ENCODE results near the gene ENC1.
A peak's percentile ranks its signal among the peaks of the same experiment; 100 is the strongest.

Gene ENC1

GRCh38 chr5:74631081-74631953 is 9.2 kb downstream of the ENC1 start:
- DNase-seq (ENCODE audit: low read depth): no peak

DNA sequence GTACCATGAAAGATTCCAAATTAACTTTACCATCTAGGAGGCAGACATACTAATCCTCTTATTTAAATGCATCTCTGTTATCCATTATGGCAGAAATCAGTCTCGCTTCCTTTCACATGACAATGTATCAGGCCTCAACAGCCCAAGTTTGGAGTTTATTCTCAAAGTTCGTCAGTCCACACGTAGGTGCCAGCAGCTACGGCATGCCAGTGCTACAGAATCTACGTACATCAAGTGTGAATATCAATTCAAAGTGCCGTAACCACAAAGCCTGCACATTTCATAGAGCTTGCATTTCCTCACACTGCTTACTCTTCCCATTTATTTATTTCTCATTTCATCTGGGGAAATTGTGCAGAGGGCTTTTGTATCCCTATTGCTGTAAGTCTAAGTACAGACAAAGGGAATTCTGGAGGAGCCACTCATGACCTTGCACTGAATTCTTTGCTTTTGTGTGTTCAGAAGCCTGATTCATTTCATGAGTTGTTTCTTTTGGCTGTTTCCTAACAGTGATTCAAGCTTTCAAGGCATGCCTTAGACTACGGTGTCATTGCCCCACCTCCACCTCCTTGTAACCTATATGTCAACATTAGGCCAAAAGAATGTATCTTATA is 10.0 kb downstream of the ENC1 start:
- peak; percentile 79 for DNase-seq (ENCODE audit: low read depth)

GRCh38 chr5:74629326-74629725 is 11.2 kb downstream of the ENC1 start:
- no peak for DNase-seq (ENCODE audit: low read depth)

DNA sequence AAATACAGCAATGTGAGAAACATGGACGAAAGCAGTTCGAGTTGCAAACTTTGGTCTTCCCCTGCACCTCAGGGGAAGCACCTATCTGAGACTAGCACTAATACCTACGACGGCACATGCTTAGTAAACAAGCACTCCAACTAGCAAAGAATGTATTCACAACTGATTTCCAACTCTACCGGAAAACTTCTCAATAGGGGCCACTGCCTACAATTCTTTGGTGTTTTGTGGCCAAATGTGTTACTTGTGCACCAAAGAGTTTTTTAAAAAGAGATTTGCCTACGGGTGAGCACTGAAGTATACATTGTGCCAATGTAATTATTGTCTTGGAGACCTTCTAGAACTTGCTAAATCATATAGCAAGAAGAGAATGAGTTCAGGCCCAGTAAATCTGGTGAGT is 12.2 kb downstream of the ENC1 start:
- DNase-seq (ENCODE audit: low read depth): no peak

DNA sequence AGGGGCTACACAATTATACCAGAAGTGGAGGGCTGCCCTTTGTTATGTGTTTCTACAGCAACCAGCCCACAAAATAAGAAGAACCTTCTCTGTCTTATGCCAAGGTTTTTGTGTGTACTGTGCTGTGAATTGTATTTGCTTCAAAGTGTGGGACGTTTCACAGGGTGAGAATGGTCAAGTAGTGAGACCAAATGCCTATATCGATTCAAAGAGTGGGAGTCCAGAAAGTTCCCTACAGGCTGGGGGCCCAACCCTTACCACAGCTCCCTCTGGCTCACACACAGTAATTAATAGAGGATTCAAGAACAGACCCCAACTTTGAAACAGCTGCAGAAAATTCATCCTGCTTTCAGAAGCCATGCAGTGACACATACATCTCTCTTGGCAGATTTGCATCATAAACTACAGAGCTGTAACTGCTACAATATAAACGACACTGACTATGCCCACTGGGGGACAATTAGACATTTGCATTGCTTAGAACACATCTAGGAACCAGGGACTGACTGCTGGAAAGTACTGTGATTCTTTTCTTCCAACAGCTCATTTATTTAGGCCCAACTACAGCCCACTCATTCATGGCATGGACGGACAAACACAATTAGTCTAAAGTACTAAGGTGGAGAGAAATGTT is 12.8 kb downstream of the ENC1 start:
- DNase-seq (ENCODE audit: low read depth): no peak

GRCh38 chr5:74626386-74627222 is 13.9 kb downstream of the ENC1 start:
- DNase-seq (ENCODE audit: low read depth): no peak

- no peak for DNase-seq (ENCODE audit: low read depth)
Observed at GRCh38 chr5:74625742-74626241, 14.7 kb downstream of the ENC1 start.

DNA sequence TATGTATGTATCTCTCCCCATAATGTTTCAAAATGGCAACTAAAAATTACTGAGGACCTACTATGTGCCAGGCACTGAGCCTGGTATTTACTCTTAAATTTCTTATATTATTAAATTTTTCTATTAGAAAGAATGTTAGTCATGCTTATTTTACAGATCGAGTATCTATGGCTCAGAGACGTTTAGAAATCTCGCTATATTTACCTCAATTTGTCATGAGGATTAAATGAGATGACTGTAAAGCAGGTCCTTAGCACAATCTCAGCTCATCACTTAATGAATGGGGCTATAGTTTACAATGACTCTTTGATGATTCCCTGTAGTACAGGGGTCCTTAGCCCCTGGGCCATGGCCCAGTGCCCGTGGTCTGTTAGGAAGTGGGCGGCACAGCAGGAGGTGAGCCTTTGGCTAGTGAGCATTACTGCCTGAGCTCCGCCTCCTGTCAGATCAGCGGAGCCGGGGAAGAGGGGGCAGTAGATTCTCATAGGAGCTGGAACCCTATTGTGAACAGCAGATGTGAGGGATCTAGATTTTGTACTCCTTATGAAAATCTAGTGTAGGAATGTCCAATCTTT is 15.5 kb downstream of the ENC1 start:
- no peak for DNase-seq (ENCODE audit: low read depth)

DNA sequence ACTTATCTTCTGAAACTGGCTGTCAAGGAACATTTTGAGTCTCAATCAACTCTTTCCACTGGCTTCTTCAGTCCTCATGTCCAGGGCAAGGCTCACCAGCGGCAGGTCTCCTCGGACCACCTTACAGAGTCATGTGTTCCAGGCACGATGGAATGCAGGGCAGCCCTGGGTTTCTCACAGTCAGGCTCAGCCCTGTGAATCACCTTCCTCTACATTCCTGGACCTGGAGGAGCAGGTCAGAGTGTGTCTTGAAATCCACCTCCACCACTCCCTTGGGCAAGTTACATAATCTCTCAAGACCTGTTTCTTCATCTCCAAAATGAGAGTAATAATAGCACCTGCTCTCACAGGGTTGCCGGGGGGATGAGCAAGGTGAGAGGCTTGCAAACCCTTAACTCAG is 16.0 kb downstream of the ENC1 start:
- DNase-seq (ENCODE audit: low read depth): no peak

- DNase-seq (ENCODE audit: low read depth): no peak
Observed at GRCh38 chr5:74623748-74624408, 16.6 kb downstream of the ENC1 start.

GRCh38 chr5:74623006-74623611 is 17.4 kb downstream of the ENC1 start:
- no peak for DNase-seq (ENCODE audit: low read depth)

DNA sequence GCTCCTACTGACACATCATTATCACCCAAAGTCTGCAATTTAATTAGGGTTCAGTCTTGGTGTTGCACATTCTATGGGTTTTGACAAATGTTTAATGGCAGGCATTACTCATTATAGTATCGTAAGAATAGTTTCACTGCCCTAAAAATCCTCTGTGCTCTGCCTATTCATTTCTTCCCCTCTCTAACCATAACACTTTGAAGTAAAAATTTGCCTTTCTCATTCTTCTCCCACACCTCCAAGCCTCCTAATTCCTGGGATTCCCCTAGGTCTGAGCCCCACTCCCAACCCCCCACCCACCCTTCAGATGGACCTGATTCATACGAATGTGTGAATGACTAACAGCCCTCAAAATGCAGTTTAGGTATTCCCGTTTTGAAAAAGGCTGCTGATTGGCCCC is 18.4 kb downstream of the ENC1 start:
- DNase-seq (ENCODE audit: low read depth): no peak

DNA sequence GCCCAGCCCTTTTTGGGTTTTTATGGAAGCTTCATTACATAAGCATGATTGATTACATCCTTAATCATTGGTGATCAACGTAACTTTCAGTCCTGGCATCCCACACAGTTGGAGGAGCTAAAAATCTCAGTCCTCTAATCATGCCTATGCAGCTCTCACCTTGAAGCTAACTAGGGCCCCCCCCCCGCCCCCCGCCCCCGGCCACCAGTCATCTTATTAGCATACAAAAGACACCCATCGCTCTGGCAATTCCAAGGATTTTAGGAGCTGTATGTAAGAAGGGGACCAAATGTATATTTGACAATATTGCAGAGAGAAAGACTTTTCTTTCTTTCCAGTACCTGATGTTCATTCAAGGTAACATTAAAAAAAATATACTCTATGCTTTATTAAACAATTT is 19.0 kb downstream of the ENC1 start:
- DNase-seq (ENCODE audit: low read depth): no peak

DNA sequence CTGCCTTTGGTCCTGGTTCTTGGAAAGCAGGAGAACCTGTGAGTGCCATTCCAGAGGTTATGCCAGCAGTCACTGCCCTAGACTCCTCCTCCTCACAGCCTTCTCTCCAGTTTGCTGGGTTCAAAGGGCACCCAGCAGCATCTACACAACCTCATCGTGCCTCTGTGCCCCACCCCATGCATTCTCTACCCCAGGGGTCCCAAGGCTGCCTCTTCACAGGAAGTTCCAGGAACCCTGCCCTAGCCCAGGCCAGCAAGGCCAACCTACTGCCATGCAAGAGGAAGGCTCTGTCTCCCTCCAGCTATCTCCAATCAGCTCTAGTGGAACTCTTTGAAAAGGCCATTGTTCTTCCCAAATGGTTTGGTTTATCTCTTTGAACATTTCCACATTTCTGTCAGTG is 21.2 kb downstream of the ENC1 start:
- no peak for DNase-seq (ENCODE audit: low read depth)

DNA sequence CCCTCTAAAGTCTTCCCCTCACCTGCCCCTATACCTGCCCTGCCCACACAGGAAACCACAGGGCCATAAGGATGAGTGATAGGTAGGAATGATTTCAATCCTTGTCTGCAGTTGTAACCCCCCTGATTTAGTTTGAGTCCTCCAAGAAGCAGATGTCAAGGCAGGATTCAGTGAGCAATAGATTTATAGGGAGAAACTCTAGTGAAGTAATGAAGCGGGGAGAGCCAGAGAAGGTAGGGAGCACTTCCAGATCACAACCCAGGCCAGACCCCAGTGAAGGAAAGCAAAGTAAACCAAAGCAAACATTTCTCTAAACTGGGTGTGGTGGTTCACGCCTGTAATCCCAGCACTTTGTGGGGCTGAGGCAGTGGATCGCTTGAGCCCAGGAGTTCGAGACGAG is 22.4 kb downstream of the ENC1 start:
- DNase-seq (ENCODE audit: low read depth): no peak

- no peak for DNase-seq (ENCODE audit: low read depth)
Observed at GRCh38 chr5:74617202-74617601, 23.3 kb downstream of the ENC1 start.

- no peak for DNase-seq (ENCODE audit: low read depth)
Observed at GRCh38 chr5:74616236-74617146, 24.0 kb downstream of the ENC1 start.

DNA sequence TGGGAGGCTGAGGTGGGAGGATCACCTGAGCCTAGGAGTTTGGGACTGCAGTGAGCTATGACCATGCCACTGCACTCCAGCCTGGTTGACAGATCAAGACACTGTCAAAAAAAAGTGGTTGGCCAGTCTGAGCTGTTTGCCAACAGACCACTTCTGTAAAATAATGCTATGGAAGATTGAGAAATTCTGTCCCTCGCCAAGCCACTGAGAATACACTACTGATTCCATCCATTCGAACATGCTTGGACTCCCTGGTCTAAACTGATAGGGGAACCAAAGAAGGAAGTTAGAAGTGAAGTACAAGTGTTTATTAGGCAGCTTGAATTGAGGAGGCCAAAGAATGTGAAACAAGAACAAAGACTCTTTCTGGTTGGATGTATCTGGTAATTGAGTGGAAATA is 27.2 kb downstream of the ENC1 start:
- DNase-seq (ENCODE audit: low read depth): no peak

DNA sequence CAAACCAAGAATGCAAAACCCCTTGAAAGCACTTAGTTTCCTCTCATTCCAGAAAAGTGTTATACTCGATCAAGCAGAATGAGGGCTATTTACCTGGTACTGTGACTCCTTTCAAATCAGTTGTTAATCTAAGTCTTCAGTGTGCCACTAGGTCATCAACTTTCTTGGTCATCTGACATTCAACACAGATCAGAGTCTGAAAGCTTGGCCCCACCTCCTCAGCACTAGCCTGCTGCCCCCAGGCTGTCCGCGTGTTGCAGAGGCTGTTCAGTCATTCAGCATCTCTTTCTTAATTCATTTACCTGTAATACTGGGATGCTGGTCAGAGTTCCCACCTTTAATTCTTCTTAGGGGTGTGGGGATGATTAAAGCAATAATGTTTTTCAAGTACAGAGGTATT is 28.5 kb downstream of the ENC1 start:
- no peak for DNase-seq (ENCODE audit: low read depth)
